GM12891 (cell line): ENCODE data around the gene CCDC97.

ENCODE experiments used
- POLR2A ChIP-seq: IDR thresholded peaks from 2 replicates; pipeline ENCODE4 v1.6.1; 2011; ENCODE audit warnings: low read depth, low read length, control low read depth
- POLR2AphosphoS5 ChIP-seq: IDR thresholded peaks from 2 replicates; pipeline ENCODE4 v1.6.1; 2011; ENCODE audit warnings: low read depth, low read length, control low read depth
- POU2F2 ChIP-seq: IDR thresholded peaks from 2 replicates; pipeline ENCODE4 v1.6.1; 2011; ENCODE audit warnings: low read depth, mild to moderate bottlenecking, control low read depth, low read length, moderate library complexity
- SPI1 ChIP-seq: IDR thresholded peaks from 2 replicates; pipeline ENCODE4 v1.6.1; 2011; ENCODE audit warnings: low read depth, low read length, control low read depth
- TAF1 ChIP-seq: IDR thresholded peaks from 2 replicates; pipeline ENCODE4 v1.6.1; 2011; ENCODE audit warnings: low read depth, low read length, control low read depth

- TF ChIP-seq POLR2AphosphoS5: no peak
- TF ChIP-seq POU2F2: no peak
- TF ChIP-seq SPI1: no peak
- TF ChIP-seq TAF1: no peak
- no peak for TF ChIP-seq POLR2A
These were observed 10.2 kb downstream of the CCDC97 start for GRCh38 chr19:41320185-41320518.
